SK-N-MC (cell line): ENCODE measurements around the gene FLT1.

Experiments used
- EZH2 ChIP-seq: fragments of 200-600 bp; sonication (generic); IDR thresholded peaks from one replicate; pipeline ENCODE4 v1.6.1; 2017; ENCODE audit warnings: antibody characterized with exemption
- FOXP2 ChIP-seq: optimal IDR thresholded peaks from 2 replicates; pipeline ENCODE3; 2011; ENCODE audit warnings: mild to moderate bottlenecking, moderate library complexity; ENCODE audit not compliant: insufficient read depth; ENCODE audit errors: extremely low read length, control extremely low read depth
- POLR2AphosphoS5 ChIP-seq: IDR thresholded peaks from 2 replicates; pipeline ENCODE4 v1.6.1; 2012; ENCODE audit warnings: mild to moderate bottlenecking, low read depth, low read length, borderline replicate concordance

DNA sequence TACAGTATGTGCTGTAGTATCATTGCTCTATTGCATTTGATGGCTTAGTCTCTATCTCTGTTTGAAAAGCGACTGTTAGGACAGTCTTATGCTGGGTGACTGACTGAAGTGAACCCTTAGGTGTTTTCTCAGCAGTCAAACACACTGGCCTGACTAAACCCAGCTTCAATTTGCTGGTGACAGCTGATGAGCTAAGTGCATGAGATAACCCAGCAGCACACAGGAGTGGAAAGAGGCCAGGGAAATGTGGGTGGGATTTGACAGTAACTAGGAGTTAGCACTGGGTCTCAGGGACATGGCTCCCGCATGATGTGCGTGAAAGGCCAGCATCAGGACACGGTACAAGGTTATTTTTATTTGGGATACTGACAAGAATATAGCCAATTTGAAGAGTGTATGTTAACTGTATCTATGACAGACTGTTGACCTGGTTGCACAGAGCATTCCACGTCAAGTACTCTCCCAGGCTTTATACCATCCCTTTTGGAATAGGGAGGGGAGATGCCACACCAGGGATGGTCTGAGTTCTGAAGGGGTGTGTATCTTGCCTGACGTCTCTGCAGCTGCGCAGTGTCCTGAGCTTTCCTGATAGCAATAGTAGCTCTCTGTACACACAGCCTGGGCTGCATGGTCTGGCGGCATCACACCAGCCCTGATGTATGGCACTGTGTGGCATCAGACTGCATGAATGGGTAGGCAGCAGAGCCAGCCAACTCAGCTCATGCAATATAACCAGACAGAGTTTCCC lies 144.8 kb downstream of the FLT1 start:
- TF ChIP-seq POLR2AphosphoS5: no peak
- no peak for TF ChIP-seq EZH2
- no peak for TF ChIP-seq FOXP2
